Tibial nerve (tissue), 4 donors: ENCODE results near the gene CYB561A3.

Experiments used
- CTCF ChIP-seq, 5 experiments: fragments of 200-600 bp in 3 of 5; fragments of 450-650 bp in 2 of 5; sonication (generic) in 3 of 5; IDR thresholded peaks; one replicate each; pipeline ENCODE4 v1.5.1; 2016 to 2019; ENCODE audit warnings: antibody characterized with exemption in 5 of 5, mild to moderate bottlenecking in 3 of 5, moderate library complexity in 2 of 5
- EP300 ChIP-seq, 2 donors: sonication (generic); formaldehyde crosslinking; IDR thresholded peaks; one replicate each; pipeline ENCODE4 v1.6.1; 2017; ENCODE audit warnings: antibody characterized with exemption in 2 of 2, mild to moderate bottlenecking in 1 of 2
- POLR2A ChIP-seq, 2 donors: fragments of 450-650 bp; IDR thresholded peaks; one replicate each; pipeline ENCODE4 v1.6.1; 2017; ENCODE audit warnings: antibody characterized with exemption in 2 of 2, mild to moderate bottlenecking in 2 of 2, moderate library complexity in 2 of 2

GRCh38 chr11:61390161-61390560 lies 28.5 kb upstream of the CYB561A3 start:
- TF ChIP-seq CTCF (IDR thresholded peaks at IDR 0.05) (no peak), POLR2A (IDR thresholded peaks at IDR 0.05) (no peak), EP300 (IDR thresholded peaks at IDR 0.05) (no peak)
